HG03196 (cell line): ENCODE results near the gene SPAG8.

ENCODE experiments used
- ATAC-seq: cut with Tn5 transposase; IDR thresholded peaks from one replicate; pipeline ENCODE4 v1.9.1; 2021; ENCODE audit not compliant: unreplicated experiment

Gene SPAG8

DNA sequence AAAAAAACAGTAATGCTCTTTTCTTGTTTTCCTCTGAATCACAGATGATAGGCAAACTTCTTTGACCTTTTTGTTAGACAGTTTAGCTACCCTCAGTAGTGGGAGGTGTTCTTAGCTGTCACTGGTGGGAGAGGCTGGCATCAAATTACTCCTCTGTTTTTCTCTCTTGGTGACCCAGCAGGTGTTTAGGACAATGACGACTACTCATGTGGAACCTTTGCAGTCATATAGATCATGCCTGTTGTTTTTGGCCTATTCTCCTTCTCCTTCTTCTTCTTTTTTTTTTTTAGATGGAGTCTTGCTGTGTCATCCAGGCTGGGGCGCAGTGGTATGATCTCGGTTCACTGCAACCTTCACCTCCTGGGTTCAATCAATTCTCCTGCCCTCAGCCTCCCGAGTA, 36.0 kb downstream of the SPAG8 start:
- ATAC-seq, result no peak

- ATAC-seq, result no peak
Measured at GRCh38 chr9:35774907-35775635, 37.0 kb downstream of the SPAG8 start.

GRCh38 chr9:35771943-35772342, 40.1 kb downstream of the SPAG8 start:
- ATAC-seq, result no peak

DNA sequence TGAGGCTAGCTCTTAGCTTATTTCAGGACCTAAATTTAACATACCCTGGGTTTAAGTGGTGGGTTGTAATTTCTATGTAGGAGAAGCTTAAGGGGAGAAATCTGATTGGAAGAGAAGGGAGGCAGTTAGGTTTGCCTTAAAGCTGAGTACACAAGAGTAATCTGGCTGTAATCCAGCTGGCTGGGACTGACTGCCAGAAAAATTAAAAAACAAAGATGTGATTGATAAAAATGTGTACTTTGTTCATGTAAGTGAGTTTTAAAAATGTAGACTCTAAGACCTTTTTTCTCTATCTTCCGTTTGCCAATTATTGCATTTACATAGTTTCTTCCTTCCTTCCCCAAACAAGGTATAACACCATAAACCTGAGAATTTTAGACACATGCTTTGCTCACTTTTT, 40.5 kb downstream of the SPAG8 start:
- ATAC-seq, result no peak

GRCh38 chr9:35771075-35771433, 41.0 kb downstream of the SPAG8 start:
- no peak for ATAC-seq

- ATAC-seq, result no peak
Measured at GRCh38 chr9:35769763-35770162, 42.3 kb downstream of the SPAG8 start.

DNA sequence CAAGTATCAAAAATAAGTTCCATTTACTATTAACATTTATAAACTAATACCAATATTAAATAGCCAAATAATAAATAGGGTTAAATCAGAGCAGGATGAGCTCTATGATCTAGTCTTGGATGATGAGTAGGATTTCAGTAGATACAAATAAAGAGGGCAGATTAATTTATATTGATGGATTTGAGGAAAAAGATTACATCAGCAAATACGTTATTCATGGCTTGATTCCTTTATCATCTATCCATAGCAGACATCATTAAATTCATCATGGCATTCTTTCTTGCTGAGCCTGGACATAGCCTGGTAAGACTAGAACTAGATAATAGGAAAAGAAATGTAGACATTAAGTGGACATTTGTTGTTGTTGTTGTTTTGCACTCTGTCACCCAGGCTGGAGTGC, 44.6 kb downstream of the SPAG8 start:
- ATAC-seq, result no peak

- ATAC-seq, result no peak
Measured at GRCh38 chr9:35766997-35767396, 45.1 kb downstream of the SPAG8 start.

DNA sequence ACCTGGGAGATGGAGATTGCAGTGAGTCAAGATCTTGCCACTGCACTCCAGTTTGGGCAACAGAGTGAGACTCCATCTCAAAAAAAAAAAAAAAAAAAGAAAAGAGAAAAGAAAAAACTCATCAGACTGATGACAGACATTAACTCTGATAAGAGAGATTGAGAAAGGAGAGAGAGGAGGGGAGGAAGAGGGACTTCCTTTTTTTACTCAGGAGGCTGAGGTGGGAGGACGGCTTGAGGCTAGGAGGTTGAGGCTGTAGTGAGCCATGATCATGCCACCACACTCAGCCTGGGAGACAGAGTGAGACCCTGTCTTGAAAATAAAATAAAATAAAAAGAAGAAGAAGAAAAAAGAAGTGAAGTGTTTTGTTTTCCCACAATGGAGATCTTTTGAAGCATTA, 48.3 kb downstream of the SPAG8 start:
- no peak for ATAC-seq

DNA sequence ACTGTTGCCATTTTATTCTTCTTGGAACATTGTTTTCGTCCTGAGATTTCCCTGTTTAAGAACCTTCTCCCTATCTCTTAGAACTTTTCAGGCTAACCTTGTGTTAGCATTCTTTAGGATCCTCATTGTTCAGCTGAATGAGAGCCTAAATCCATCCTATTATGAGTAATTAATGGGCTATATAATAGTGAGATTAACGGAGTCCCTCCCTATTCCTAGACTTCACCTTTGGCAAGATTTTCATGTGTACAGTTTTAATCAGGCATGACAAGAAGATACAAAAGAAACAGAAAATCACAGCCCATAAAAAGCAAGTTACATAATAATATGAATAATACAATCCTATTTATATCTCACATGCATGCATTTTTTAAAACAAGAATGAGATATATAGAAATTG, 48.9 kb downstream of the SPAG8 start:
- ATAC-seq, result no peak

DNA sequence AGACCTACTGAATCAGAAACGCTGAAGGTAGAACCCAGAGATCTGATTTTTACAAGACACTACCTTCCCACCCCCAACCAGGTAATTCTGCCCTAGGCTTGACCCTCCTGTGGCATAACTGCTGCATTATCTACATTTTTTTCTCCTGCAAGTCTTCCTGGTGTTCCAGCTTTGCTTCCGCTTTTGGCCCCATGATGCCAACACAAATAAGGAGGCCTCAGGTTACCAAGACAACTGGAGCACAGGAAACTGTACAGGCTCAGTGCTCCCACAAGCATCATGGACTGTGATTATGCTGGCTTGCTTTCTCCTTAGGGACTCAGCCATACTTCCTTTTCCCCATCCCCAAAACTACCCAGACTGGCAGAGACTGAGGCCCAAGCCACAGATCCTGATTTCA, 51.4 kb downstream of the SPAG8 start:
- no peak for ATAC-seq

GRCh38 chr9:35759795-35760194, 52.3 kb downstream of the SPAG8 start:
- no peak for ATAC-seq
